ENCODE data around the gene GCSAML.
"Not testable (repeated sequence)": the region's sequence is repeated elsewhere in the genome, so short reads cannot be mapped to it uniquely, and the experiment has no call there.

Gene GCSAML

DNA sequence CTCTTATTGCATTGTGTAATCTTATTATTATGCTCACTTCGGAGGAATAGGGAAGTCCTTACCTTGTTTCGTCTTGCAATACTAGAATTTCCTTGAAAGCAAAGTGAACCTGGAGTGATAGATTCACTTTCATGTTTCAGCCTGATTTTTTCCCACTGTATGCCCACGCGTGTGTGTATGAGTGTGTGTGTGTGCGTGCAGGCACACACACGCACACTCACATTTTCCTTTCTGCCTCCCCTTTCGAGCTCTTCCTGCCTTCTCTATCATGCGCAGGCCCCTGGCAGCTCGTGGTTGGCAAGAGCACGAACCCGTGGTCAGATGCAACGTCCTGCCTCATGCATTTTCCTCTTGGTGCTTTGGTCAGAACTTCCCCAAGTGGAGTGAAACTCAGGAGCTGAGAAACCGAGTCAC is at the start of gene GCSAML:
Gene GCSAML (plus strand): TSS at position 366 of the 414 bp plus-strand sequence. CDS start 58 bp downstream, outside the sequence.
- no peak within 1 kb of the TSS for H3K27ac ChIP-seq
- no peak within 1 kb of the TSS for H3K4me3 ChIP-seq

GRCh38 chr1:247500865-247501264 is 48.1 kb upstream of the GCSAML start:
- no peak overlapping the region for H3K4me3 ChIP-seq
- H3K27ac ChIP-seq, result no peak overlapping the region

DNA sequence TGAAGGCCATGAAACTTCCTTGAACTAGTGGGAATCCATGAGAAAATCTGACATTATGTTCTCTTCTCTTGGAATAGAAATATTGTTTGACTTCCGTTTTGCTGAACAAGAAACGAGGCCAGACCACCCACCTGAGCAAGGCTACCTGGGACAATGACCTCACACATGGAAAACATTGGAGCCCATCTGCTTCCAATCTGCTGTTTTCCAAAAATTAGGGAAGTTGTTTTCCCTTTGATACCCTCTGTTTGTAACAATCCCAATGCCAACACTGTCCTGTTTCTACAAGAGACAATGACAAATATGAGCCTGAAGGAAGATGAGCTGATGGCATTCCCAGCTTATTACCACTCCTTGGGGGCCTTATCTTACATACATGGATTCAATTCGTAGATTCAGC is 42.1 kb upstream of the GCSAML start:
- Histone ChIP-seq H3K27ac (no peak overlapping the region), H3K4me3 (no peak overlapping the region)

DNA sequence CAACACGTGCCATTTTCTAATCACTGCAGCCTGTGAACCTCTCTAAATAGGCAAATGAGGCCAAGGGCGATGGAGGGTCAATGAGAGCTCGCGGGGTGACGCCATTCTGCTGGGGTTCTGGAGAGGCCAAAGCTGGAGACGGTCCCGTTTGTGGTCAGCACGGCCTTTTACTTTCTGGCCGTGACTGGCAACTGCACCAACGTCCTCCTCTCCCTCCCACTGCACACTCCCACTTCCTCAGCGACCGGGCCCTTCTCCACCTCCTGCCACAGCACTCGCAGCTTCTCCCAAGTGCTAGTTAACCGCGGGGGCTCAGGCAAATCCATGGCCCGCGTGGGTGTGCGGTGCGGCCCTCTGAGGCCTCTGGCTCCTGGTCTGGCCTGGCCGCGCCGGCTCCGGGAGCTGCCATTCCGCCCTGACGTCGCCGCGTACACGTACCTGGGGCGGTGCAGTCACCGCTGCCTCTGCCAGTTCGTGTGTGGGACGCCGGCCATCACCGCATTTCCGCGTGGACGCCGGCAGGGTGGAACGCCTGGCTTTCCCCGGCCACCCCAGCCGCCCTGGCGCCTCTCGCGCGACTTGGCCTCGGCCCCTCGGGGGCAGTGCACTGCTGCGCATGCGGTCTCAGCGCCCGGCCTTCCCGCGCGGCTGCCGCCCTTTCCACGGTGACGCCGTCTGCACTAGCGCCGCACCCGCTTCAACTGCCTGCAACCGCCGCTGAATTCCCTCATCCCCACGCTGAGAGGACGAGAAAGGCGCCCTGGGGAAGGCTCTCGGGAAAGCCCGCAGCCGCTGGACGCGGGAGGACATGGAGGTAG is 30.9 kb upstream of the GCSAML start:
- Histone ChIP-seq H3K4me3 (peak overlapping the region in 2 of 7 experiments; percentile 17 to 22), H3K27ac (no peak overlapping the region)

DNA sequence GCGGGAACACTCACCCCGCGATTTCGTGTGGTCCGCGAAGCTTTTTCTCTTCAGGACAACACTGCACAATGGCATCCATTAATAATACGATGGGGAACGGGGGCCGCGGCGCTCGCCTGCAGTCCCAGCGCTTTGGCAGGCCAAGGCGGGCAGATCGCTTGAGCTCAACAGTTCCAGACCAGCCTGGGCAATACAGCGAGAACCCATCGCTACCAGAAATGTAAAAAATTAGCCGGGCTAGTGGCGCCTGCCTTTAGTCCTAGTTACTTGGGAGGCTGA is 30.4 kb upstream of the GCSAML start:
- Histone ChIP-seq H3K4me3 (peak overlapping the region in 2 of 7 experiments; percentile 17 to 22), H3K27ac (no peak overlapping the region)

- not testable (repeated sequence) for H3K4me3 ChIP-seq, H3K27ac ChIP-seq
Measured at GRCh38 chr1:247521886-247522285, 27.0 kb upstream of the GCSAML start.

DNA sequence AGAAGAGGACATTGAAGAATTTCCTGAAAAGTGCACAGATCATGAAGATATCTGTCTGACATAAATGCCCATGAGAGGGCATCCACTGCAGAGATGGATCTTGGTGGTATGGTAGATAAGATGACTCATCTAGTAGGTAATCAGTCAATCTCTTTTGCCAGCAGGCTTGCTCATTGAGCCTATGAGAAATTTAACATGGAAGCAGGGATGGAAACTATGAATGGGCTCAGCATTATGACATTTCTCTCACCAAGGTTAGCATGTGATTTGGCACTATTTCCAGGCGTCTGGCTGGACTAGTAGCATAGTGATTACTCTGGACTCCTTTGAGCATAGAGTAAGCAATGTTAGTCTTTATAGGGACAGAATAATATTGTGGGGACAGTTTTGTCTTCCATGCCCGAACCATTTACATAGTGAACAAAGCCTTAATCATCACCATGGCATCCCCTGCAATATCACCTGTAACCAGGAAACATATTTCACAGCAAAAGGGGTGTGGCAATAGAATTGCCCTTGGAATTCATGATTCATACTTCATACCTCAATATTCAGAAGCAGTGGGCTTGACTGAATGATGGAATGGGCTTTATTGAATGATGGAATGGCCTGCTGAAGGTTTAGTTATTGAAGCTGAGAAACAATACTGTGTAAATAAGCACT is 20.0 kb upstream of the GCSAML start:
- no peak overlapping the region for H3K27ac ChIP-seq

GRCh38 chr1:247529771-247530355 is 19.1 kb upstream of the GCSAML start:
- Histone ChIP-seq H3K4me3 (no peak overlapping the region), H3K27ac (no peak overlapping the region)

More for the DNA sequence above, 20.0 kb upstream of the GCSAML start:
- H3K4me3 ChIP-seq, result no peak overlapping the region

GRCh38 chr1:247530785-247531184 is 18.1 kb upstream of the GCSAML start:
- Histone ChIP-seq H3K27ac (peak overlapping the region in 1 of 21 experiments; percentile 49), H3K4me3 (peak overlapping the region in 1 of 7 experiments; percentile 15)

GRCh38 chr1:247531937-247532336 is 17.0 kb upstream of the GCSAML start:
- H3K4me3 ChIP-seq, result no peak overlapping the region
- no peak overlapping the region for H3K27ac ChIP-seq

DNA sequence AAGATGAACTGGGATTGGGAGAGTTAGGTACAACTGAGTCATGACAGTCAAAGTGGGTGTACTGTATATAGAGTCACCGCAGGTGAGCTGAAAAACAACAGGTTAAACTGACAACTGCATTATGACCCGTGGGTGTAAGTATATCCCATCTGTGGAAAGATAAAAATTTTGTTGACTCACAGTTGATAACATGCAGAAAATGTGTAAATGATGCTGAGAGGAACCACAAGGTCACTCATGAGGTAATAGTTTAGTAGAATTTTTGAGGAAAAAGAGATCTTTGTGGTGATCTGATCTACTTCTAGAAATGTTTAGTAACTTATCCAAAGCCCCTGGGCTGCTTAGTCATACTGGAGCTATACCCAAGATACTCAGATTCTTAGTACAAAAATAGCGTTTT is 13.5 kb upstream of the GCSAML start:
- Histone ChIP-seq H3K4me3 (no peak overlapping the region), H3K27ac (no peak overlapping the region)

- no peak within 1 kb of the TSS for H3K27ac ChIP-seq
- H3K4me3 ChIP-seq, result no peak within 1 kb of the TSS
Measured at GRCh38 chr1:247536340-247536739, 12.6 kb upstream of the GCSAML start, which contains the start of gene OR2C3. OR2C3 (minus strand) TSS chr1:247536440; CDS start chr1:247532511, 3,929 bp downstream.

GRCh38 chr1:247538561-247538960 is 10.4 kb upstream of the GCSAML start:
- no peak overlapping the region for H3K27ac ChIP-seq
- H3K4me3 ChIP-seq, result no peak overlapping the region

GRCh38 chr1:247539215-247539614 is 9.7 kb upstream of the GCSAML start:
- H3K27ac ChIP-seq, result no peak overlapping the region
- no peak overlapping the region for H3K4me3 ChIP-seq

DNA sequence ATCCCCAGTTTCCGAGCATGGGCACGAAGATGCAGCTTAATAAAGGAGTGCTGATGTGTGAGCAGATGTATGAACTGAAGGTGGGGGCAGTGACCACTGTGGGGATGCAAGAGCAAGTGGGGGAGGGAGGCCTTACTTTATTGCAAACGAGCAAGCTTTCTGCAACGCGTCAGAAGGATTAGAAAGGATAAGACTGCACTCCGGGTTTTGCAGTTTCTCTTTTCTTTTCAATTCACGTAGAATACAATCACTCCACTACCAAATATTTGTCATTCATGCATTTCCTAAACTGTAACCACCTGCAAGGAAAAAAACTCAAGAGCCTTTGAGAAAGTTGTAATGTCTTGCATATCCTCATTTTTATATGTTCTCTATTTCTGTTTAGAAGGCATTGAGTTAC is 8.4 kb upstream of the GCSAML start:
- Histone ChIP-seq H3K4me3 (no peak overlapping the region), H3K27ac (no peak overlapping the region)

DNA sequence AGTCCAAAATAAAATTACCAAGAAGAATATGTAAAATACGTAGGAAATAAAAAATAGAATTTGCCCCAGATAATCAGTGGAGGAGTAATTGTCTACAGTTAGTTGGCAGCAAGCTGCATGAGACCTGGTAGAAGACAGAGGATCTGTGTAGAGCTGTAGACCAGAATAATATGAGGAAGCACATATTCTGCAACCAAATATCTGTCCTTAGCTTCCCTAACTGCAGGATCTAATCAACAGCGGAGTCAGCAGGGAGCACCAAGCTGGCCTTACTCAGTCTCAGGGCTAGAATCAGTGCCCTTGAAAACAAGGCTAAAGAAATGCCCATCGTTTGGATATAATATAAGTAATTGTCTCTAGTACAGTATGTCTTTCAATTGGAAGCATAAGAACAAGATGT is 6.1 kb upstream of the GCSAML start:
- Histone ChIP-seq H3K4me3 (no peak overlapping the region), H3K27ac (no peak overlapping the region)

DNA sequence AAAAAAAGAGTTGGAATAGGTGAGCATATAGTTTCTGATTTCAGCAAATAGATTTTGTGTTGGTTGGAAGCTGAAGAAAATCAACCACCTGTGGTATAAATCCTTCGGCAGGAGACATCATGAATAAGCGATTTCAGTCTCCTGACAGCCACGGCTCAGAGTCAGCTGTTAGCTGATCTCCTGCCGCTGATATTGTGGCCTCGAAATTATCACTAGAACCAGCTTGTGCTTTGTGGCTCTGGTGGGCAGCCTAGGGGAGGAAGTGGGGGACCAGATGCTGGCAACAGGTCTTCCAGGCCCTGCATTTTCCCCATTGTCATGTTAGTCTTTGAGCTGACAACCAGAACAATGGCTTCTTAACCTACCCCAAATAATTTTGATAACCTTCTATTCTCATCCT is 842 bp upstream of the GCSAML start:
- Histone ChIP-seq H3K4me3 (no peak overlapping the region), H3K27ac (no peak overlapping the region)

GRCh38 chr1:247551721-247552120 is 2.8 kb downstream of the GCSAML start:
- no peak overlapping the region for H3K27ac ChIP-seq
- no peak overlapping the region for H3K4me3 ChIP-seq

DNA sequence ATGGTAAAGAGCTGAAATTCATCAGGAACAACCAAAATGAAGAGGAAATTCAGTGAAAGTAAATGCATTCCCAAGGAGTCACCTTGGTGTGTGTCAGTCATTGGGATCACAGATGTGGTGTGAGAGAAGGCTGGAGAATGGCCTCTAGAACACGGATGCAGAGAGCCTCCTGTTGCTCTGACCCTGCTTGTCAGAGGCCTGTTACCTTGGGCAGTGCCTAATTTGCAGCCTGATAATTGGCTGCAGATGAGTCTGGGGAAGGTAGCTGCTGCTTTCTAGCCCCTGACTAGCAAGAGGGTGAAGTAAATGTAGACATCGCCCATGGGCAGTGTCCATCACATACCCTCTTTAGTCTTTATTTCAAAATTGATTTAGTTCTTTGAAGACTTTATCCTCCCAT is 3.3 kb downstream of the GCSAML start:
- Histone ChIP-seq H3K4me3 (no peak overlapping the region), H3K27ac (no peak overlapping the region)

- H3K27ac ChIP-seq, result no peak overlapping the region
- no peak overlapping the region for H3K4me3 ChIP-seq
Measured at GRCh38 chr1:247557926-247558674, 9.2 kb downstream of the GCSAML start.
